ENCODE results near the gene C22orf31.
"Not testable (repeated sequence)": the region's sequence is repeated elsewhere in the genome, so short reads cannot be mapped to it uniquely, and the experiment has no call there.

C22orf31 gene

GRCh38 chr22:29053048-29053702, 8.5 kb downstream of the C22orf31 start:
- DNase-seq: no peak

GRCh38 chr22:29050457-29050856, 11.2 kb downstream of the C22orf31 start:
- no peak for DNase-seq

- no peak for DNase-seq
Measured at GRCh38 chr22:29049655-29050263, 11.9 kb downstream of the C22orf31 start.

GRCh38 chr22:29048822-29049654, 12.6 kb downstream of the C22orf31 start:
- DNase-seq: no peak

GRCh38 chr22:29044657-29045176, 16.9 kb downstream of the C22orf31 start:
- DNase-seq: no peak

GRCh38 chr22:29043906-29044575, 17.6 kb downstream of the C22orf31 start:
- DNase-seq: no peak

- DNase-seq: peak; percentile 63
Measured at GRCh38 chr22:29041408-29041807, 20.2 kb downstream of the C22orf31 start.

- peak; percentile 62 for DNase-seq
Measured at GRCh38 chr22:29040385-29041275, 21.0 kb downstream of the C22orf31 start.

- not testable (repeated sequence) for DNase-seq
Measured at GRCh38 chr22:29039684-29040083, 21.9 kb downstream of the C22orf31 start.

GRCh38 chr22:29039148-29039547, 22.5 kb downstream of the C22orf31 start:
- DNase-seq: no peak

GRCh38 chr22:29037340-29037932, 24.2 kb downstream of the C22orf31 start:
- no peak for DNase-seq

GRCh38 chr22:29032584-29032983, 29.0 kb downstream of the C22orf31 start:
- no peak for DNase-seq

- no peak for DNase-seq
Measured at GRCh38 chr22:29032014-29032475, 29.6 kb downstream of the C22orf31 start.

- no peak for DNase-seq
Measured at GRCh38 chr22:29031227-29032011, 30.2 kb downstream of the C22orf31 start.

GRCh38 chr22:29030618-29031226, 30.9 kb downstream of the C22orf31 start:
- peak; percentile 36 for DNase-seq

GRCh38 chr22:29030016-29030617, 31.5 kb downstream of the C22orf31 start:
- no peak for DNase-seq

GRCh38 chr22:29029202-29030000, 32.2 kb downstream of the C22orf31 start:
- no peak for DNase-seq

GRCh38 chr22:29028468-29028867, 33.2 kb downstream of the C22orf31 start:
- no peak for DNase-seq

GRCh38 chr22:29026579-29026978, 35.1 kb downstream of the C22orf31 start:
- no peak for DNase-seq

All from NCI-H446 treated with DMSO at 0.1 percent for 48 hours (cell line).